ENCODE data around the gene METTL25B.

The METTL25B gene

DNA sequence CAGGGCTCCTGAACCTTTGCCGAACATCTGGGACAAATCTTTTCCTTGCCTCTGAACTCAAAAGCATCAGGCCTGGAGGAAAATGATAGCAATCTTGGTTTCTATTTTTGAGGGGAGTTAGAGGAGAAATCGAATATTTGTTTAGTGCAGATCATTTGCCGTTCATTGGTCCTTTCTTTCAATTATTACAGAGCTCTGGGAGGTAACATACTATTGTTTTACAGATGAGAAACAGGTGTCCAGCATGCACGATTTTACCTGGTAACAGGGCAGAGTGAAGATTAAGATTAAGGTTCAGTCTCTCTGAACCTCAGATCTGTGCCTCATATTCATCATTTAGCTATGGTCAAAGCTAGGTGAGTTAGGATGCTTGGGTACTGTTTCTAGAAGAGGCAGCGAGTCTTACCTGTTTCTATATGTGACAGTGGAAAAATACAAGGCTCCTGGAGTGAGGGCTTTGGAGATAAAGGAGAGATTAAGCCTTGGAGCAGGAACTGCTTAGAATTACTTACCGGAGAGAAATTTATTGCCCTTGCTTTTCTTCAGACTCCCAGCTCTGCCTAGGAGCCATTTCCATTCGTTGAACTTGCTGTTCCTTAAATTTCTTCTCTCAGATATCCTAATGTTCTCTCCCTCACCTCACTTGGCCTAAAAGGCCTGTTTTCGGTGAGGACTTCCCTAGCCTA lies 40.5 kb downstream of the METTL25B start:
- no peak for DNase-seq (ENCODE audit: low read depth in 2 of 2)

DNA sequence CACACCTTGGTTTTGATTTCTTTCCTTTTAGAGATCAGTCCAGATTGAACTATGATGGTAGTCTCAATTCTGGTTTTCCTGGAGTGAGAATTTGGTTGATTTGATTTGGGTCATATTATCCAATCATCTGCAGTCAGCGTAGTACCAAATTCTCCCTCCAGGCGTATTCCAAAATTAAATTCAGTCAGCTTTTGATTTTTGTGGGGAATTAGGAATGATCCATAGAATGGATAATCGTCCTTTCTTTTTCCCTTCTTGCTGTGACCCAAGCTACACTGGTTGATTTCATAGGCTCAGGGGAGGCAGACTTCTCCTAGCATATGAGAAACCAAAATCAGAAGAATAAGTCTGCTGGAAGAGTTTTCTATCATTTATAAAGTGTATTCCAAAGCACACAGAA lies 44.0 kb downstream of the METTL25B start:
- no peak for DNase-seq (ENCODE audit: low read depth in 2 of 2)

DNA sequence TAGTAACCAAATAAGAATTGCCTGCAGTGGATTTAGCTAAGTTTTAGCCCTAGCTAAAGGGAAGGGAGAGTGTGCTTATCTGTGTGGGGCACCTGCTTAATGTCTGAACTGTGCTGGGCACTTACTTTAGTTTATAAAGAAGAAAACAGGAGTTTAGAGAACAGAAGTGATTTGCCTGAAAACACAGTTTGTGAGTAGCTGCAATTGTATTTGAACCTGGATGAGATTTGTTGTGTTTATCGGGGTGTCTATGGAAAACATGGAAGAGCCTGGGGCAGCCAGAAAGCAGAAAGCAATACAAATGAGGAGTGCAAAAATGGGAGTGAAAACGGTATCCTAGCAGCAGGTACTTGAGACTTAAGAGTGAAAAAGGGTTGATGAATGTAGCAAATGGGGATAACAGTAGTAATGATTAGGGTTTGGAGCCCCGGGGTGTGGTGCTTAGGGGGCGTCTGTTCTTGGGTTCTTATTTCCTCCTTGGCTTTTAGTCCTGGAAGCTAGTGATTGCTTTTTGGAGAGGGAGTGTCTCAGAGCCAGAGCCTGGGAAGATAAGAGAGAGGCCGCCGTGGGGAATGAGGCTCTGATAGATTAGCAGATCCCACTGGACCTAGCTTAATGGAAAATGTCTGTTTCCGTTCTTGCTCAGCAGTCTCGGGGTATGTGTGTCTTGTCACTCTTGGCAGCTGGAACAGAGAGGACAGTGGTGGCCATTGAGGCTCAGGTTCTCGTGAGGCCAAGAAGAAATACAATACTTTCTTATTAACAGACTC lies 44.6 kb downstream of the METTL25B start:
- no peak for DNase-seq (ENCODE audit: low read depth in 2 of 2)

DNA sequence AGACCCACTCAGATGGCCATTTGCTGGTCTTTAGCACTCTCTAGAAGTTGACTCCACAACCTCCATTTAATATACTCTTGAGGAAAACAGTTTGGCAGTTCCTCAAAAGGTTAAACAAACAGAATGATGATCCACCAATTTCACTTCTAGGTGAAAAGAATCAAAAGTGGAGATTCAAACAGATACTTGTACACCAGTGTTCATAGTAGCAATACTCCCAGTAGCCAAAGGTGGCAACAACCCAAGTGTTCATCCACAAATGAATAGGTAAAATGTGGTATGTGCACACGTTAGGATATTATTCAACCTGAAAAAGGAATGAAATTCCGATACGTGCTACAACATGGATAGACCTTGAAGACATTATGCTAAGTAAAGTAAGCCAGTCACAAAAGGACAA lies 45.3 kb downstream of the METTL25B start:
- DNase-seq (ENCODE audit: low read depth in 2 of 2) = no peak

DNA sequence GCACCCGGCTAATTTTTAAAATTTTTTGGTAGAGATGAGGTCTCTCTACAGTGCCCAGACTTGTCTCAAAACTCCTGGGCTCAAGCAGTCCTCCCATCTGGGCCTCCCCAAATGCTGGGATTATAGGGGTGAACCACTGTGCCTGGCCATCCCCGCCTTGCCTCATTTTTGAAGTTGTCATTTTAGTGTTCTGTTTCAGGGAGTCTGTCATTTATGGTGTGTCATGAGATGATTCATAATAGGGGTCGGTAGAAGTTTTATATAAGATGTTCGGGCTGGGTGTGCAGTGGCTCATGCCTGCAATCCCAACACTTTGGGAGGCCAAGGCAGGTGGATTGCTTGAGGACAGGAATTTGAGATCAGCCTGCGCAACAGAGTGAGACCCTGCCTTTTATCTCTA lies 47.5 kb downstream of the METTL25B start:
- no peak for DNase-seq (ENCODE audit: low read depth in 2 of 2)

DNA sequence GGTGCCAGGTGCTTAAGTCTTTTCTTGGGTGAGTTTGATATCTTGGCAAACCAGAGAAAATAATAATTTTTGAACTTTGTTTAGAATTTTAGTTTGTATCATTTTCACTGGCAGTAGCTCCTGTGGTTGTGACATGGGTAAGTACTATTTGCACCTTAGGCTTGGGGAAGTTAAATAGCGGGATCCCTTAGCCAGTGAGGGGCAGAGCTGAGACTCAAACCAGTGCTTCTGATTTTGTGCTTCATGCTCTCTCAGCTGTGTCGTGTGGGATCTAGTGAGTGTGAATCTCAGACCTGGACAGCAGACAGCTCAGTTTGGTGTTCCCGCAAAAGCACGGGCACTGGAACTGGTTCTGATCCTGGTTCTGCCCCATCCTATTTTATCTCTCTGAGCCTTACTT lies 48.7 kb downstream of the METTL25B start:
- DNase-seq (ENCODE audit: low read depth in 2 of 2) = no peak

DNA sequence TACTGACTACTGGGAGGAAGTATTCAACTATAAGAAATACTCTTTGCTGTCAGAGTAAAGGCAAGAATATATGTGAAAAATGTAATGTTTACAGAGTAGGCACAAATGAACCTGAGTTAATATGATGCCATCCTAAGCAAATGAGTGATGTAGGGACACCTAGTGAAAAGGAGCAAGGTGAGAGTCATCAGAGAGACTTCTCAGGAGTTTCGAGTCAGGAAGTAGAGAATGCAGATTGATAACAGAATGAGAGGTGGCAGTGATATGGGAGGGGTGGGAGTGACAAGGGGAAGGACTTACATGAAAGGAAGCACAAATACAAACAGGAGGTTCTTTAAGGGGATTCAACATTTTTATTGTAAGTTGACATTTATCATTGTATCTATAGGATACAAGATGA lies 49.3 kb downstream of the METTL25B start:
- no peak for DNase-seq (ENCODE audit: low read depth in 2 of 2)

DNA sequence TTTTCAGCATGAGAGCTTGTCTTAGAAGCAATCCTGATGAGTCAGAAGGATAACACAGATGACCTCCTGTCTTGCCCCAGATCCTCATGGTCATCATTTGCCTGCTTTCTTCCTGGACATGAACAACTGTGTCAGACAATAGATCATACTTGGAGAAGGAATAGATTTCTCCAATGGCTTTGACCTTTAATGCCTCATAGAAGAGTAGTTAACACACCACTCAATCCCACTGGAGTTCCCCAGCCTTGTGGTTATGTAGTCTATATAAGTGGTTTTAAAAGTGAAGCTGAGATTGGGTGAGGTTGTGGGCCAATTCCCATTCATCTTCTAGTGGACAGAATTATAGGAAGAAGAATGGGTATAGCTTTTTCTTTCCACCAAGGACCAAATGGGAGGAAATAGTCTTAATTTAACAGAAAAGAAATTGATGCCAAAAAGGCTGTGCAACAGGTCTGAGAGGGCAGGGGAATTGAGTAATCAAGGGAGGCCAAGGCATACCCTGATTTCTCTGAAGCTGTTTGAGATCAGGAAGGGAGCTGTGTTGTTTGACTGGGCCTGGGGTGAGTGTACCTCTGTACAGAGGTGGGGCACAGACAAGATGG lies 53.4 kb downstream of the METTL25B start:
- no peak for DNase-seq (ENCODE audit: low read depth in 2 of 2)

DNA sequence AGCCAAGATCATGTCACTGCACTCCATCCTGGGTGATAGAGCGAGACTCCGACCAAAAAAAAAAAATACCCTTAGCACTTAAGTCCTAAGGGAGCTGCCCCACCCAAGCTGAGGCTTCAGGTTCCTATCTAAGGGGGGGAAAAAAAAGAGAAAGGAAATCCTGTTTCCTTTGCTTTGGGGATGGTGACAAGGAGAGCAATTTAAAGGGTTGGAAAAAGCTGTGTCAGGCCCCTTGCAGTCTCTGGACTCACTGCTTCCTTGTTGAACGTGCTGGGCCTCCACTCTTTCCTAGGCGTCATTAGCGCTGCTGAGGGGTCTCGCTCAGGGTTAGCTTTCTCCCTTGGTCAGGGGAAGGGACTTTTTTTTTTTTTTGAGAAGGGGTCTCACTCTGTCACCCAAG lies 57.2 kb downstream of the METTL25B start:
- DNase-seq (ENCODE audit: low read depth in 2 of 2) = no peak
